Brain pericyte (primary cell): ENCODE results near the gene CARD8.

Source experiments
- DNase-seq: peaks from one replicate; pipeline ENCODE4 v3.0.0-alpha.2; 2012; ENCODE audit warnings: low read depth, low spot score

The CARD8 gene

GRCh38 chr19:48171710-48172109 is 84.0 kb downstream of the CARD8 start:
- no peak for DNase-seq

GRCh38 chr19:48170817-48171347 is 84.8 kb downstream of the CARD8 start:
- DNase-seq = no peak

GRCh38 chr19:48169939-48170803 is 85.5 kb downstream of the CARD8 start, which contains the start of the genes LIG1 and ZSWIM9:
TSS of gene LIG1 (minus strand) at chr19:48170344. CDS start at chr19:48165566, 4,778 bp downstream.
TSS of gene ZSWIM9 (plus strand) at chr19:48170680. CDS start at chr19:48171803, 1,123 bp downstream.
- DNase-seq = peak; percentile 88

GRCh38 chr19:48169578-48169938 is 86.2 kb downstream of the CARD8 start:
- DNase-seq = no peak

GRCh38 chr19:48168689-48169088 is 87.0 kb downstream of the CARD8 start:
- DNase-seq = no peak

- DNase-seq = no peak
Observed at GRCh38 chr19:48158210-48158790, 97.4 kb downstream of the CARD8 start.
